PFSK-1 (cell line): ENCODE measurements around the gene DDX46.

ENCODE experiments used
- FOXP2 ChIP-seq: optimal IDR thresholded peaks from 2 replicates; pipeline ENCODE3; 2011; ENCODE audit warnings: borderline replicate concordance, control low read depth, inconsistent platforms; ENCODE audit not compliant: insufficient read depth; ENCODE audit errors: extremely low read length, extremely low read depth
- POLR2AphosphoS5 ChIP-seq: IDR thresholded peaks from 2 replicates; pipeline ENCODE4 v1.6.1; 2012; ENCODE audit warnings: low read depth, mild to moderate bottlenecking, control low read depth, low read length, moderate library complexity
- TAF1 ChIP-seq: IDR thresholded peaks from 2 replicates; pipeline ENCODE4 v1.6.1; 2012; ENCODE audit warnings: low read length, control low read depth, borderline replicate concordance; ENCODE audit not compliant: insufficient read depth
- TF ChIP-seq, protein P1 (sequence below), 2 experiments: IDR thresholded peaks; 2 replicates each; pipeline versions ENCODE4 v1.6.1 to v1.8.0; 2011 to 2012; ENCODE audit warnings: low read depth in 2 of 2, low read length in 2 of 2, control low read depth in 1 of 2, inconsistent platforms in 1 of 2, mild to moderate bottlenecking in 1 of 2, moderate library complexity in 1 of 2; ENCODE audit not compliant: insufficient read depth in 1 of 2

DNA sequence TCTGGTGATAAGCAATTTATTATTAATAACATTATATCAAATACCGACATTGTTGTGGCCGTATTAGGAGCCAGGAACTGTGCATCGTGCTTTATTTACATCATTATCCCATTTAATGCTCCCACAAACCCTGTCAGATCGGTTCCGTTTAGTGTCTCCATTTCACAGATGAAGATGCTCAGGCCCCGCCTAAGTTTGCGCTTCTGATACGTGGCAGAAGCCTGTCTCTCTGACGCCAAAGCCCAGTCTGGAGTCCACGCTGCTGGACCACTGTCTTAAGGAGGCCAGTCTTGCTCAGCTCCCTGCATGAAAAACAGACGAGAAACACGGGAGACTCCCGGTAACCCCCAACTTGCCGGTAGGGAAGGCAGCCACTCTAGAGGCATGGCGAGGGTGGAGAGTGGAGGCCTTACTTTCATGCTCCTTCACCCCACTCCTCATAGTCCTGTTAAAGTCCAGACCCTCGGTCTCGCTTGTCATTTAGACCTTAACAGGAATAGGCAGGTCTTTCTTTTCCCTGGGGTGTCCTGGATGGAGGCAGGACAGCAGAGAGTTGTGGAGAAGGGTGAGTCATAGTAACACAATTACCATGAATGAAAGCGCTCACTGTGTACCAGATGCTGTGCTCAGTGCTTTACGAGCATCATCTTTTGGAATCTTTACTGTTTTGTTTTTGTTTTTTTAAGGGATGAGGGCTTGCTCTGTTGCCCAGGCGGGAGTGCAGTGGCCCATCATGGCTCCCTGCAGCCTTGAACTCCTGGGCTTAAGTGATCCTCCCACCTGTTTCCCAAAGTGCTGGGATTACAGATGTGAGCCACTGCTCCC is 116.5 kb downstream of the DDX46 start:
- TF ChIP-seq TAF1 (no peak; the same call in 1 of the 2 replicates), POLR2AphosphoS5 (peak; percentile 88), FOXP2 (no peak)
- TF ChIP-seq, protein P1, sequence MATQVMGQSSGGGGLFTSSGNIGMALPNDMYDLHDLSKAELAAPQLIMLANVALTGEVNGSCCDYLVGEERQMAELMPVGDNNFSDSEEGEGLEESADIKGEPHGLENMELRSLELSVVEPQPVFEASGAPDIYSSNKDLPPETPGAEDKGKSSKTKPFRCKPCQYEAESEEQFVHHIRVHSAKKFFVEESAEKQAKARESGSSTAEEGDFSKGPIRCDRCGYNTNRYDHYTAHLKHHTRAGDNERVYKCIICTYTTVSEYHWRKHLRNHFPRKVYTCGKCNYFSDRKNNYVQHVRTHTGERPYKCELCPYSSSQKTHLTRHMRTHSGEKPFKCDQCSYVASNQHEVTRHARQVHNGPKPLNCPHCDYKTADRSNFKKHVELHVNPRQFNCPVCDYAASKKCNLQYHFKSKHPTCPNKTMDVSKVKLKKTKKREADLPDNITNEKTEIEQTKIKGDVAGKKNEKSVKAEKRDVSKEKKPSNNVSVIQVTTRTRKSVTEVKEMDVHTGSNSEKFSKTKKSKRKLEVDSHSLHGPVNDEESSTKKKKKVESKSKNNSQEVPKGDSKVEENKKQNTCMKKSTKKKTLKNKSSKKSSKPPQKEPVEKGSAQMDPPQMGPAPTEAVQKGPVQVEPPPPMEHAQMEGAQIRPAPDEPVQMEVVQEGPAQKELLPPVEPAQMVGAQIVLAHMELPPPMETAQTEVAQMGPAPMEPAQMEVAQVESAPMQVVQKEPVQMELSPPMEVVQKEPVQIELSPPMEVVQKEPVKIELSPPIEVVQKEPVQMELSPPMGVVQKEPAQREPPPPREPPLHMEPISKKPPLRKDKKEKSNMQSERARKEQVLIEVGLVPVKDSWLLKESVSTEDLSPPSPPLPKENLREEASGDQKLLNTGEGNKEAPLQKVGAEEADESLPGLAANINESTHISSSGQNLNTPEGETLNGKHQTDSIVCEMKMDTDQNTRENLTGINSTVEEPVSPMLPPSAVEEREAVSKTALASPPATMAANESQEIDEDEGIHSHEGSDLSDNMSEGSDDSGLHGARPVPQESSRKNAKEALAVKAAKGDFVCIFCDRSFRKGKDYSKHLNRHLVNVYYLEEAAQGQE (IDR thresholded peaks at IDR 0.05; ENCODE audit: insufficient read depth in 1 of 2, low read depth in 2 of 2, low read length in 2 of 2): no peak
